CD14-positive monocyte (primary cell): ENCODE results near the gene RRBP1. TPM values are rescaled to one million over a fixed set of nuclear protein-coding genes. Genes with fewer than 3 reads are reported as not detected.
"Not testable (repeated sequence)": the region's sequence is repeated elsewhere in the genome, so short reads cannot be mapped to it uniquely, and the experiment has no call there.

Experiments
- DNase-seq, 3 donors: peaks; one replicate each; pipeline ENCODE4 v3.0.0-alpha.2; 2011 to 2022
- H2AFZ ChIP-seq: 2 replicates; pipeline ENCODE4 v1.6.0; 2012; ENCODE audit warnings: mild to moderate bottlenecking, low read depth, low read length, inconsistent platforms; ENCODE audit not compliant: insufficient read depth, poor library complexity, severe bottlenecking
- H3K27ac ChIP-seq, 2 donors: 1 replicate in 1 of 2; 2 replicates in 1 of 2; pipeline ENCODE4 v1.5.1; 2012 to 2013; ENCODE audit warnings: low read length in 2 of 2, control low read depth in 1 of 2, inconsistent platforms in 1 of 2, low read depth in 1 of 2, mild to moderate bottlenecking in 1 of 2
- H3K27me3 ChIP-seq, 2 donors: one replicate each; pipeline versions ENCODE4 v1.6.0 to v1.6.1; 2011 to 2013; ENCODE audit warnings: low read length in 2 of 2; ENCODE audit not compliant: control insufficient read depth in 2 of 2, insufficient read depth in 2 of 2
- H3K36me3 ChIP-seq, 2 donors: replicated peaks in 1 of 2; 1 replicate in 1 of 2; 2 replicates in 1 of 2; pipeline versions ENCODE4 v1.5.1 to v1.6.1; 2012 to 2013; ENCODE audit warnings: low read length in 2 of 2, control low read depth in 1 of 2, inconsistent platforms in 1 of 2, mild to moderate bottlenecking in 1 of 2; ENCODE audit not compliant: insufficient read depth in 2 of 2, control insufficient read depth in 1 of 2
- H3K4me1 ChIP-seq, 2 donors: 1 replicate in 1 of 2; 2 replicates in 1 of 2; pipeline versions ENCODE4 v1.5.1 to v1.6.1; 2012 to 2013; ENCODE audit warnings: low read length in 2 of 2, control low read depth in 1 of 2, inconsistent platforms in 1 of 2, mild to moderate bottlenecking in 1 of 2, moderate library complexity in 1 of 2; ENCODE audit not compliant: insufficient read depth in 2 of 2, control insufficient read depth in 1 of 2
- H3K4me2 ChIP-seq: replicated peaks from 2 replicates; pipeline ENCODE3; 2012; ENCODE audit warnings: low read length, moderate library complexity, mild to moderate bottlenecking; ENCODE audit not compliant: poor library complexity, severe bottlenecking; ENCODE audit errors: extremely low read depth
- H3K4me3 ChIP-seq, 3 experiments: fragments of 200-600 bp in 1 of 3; sonication (generic) in 1 of 3; replicated peaks in 1 of 3; 1 replicate in 2 of 3; 2 replicates in 1 of 3; pipeline ENCODE4 v1.5.1; 2011 to 2013; ENCODE audit warnings: low read length in 3 of 3, mild to moderate bottlenecking in 3 of 3, control low read depth in 2 of 3, low read depth in 2 of 3, inconsistent platforms in 1 of 3, moderate library complexity in 1 of 3
- H3K79me2 ChIP-seq: 2 replicates; pipeline ENCODE4 v1.6.0; 2012; ENCODE audit warnings: mild to moderate bottlenecking, control low read depth, inconsistent platforms, low read length, moderate library complexity; ENCODE audit not compliant: insufficient read depth
- H3K9ac ChIP-seq: 2 replicates; pipeline ENCODE4 v1.6.0; 2017; ENCODE audit warnings: low read length, mild to moderate bottlenecking; ENCODE audit not compliant: insufficient read depth, poor library complexity, severe bottlenecking
- H3K9me3 ChIP-seq, 2 donors: replicated peaks in 1 of 2; 1 replicate in 1 of 2; 2 replicates in 1 of 2; pipeline versions ENCODE4 v1.5.1 to v1.6.1; 2012 to 2013; ENCODE audit warnings: low read length in 2 of 2, control low read depth in 1 of 2; ENCODE audit not compliant: control insufficient read depth in 1 of 2, insufficient read depth in 1 of 2
- H4K20me1 ChIP-seq: 2 replicates; pipeline ENCODE4 v1.6.0; 2012; ENCODE audit warnings: mild to moderate bottlenecking, low read length, control low read depth, moderate library complexity; ENCODE audit not compliant: insufficient read depth
- H3K27ac Mint-ChIP-seq, 7 donors: one replicate each; pipeline ENCODE4 v1.8.0; 2020; ENCODE audit warnings: mild to moderate bottlenecking in 7 of 7, mixed read lengths in 7 of 7, moderate library complexity in 6 of 7, inconsistent platforms in 2 of 7
- H3K27me3 Mint-ChIP-seq, 3 donors: one replicate each; pipeline ENCODE4 v1.8.0; 2021 to 2022; ENCODE audit warnings: low read depth in 3 of 3, mild to moderate bottlenecking in 3 of 3, mixed read lengths in 3 of 3, moderate library complexity in 3 of 3, inconsistent platforms in 1 of 3
- H3K36me3 Mint-ChIP-seq, 2 donors: one replicate each; pipeline ENCODE4 v1.8.0; 2020; ENCODE audit warnings: mixed read lengths in 2 of 2, inconsistent platforms in 1 of 2, mild to moderate bottlenecking in 1 of 2
- H3K4me1 Mint-ChIP-seq: one replicate; pipeline ENCODE4 v1.8.0; 2020; ENCODE audit warnings: mild to moderate bottlenecking, mixed read lengths
- H3K4me3 Mint-ChIP-seq, 2 donors: one replicate each; pipeline ENCODE4 v1.8.0; 2020; ENCODE audit warnings: mild to moderate bottlenecking in 2 of 2, mixed read lengths in 2 of 2, moderate library complexity in 1 of 2
- H3K9me3 Mint-ChIP-seq, 7 donors: one replicate each; pipeline ENCODE4 v1.8.0; 2020 to 2022; ENCODE audit warnings: mixed read lengths in 7 of 7, mild to moderate bottlenecking in 6 of 7, moderate library complexity in 6 of 7, inconsistent platforms in 2 of 7
- WGBS: methylation state at CpG from one replicate; pipeline ENCODE4 v1.1.5; 2013; ENCODE audit warnings: missing lambda C conversion rate; ENCODE audit not compliant: insufficient coverage; 5-methylcytosine and 5-hydroxymethylcytosine counted together
- intact Hi-C, 2 donors: fragments of 100-400 bp; cut with micrococcal nuclease; formaldehyde crosslinking; loops; one replicate each; pipeline versions ENCODE4 v1.15.0 to v1.15.1; 2023
- polyA plus RNA-seq, 3 donors: library from polyadenylated mRNA; depleted of rRNA in 1 of 3; unstranded in 2 of 3; stranded (reverse) in 1 of 3; fragments of 300-500 nt in 2 of 3; fragments of >200 nt in 1 of 3; fragmentation: Illumina TruSeq in 2 of 3; gene quantifications; 1 replicate in 2 of 3; 2 replicates in 1 of 3; pipeline ENCODE4 v1.2.3, GENCODE V29; 2012 to 2021
- TF ChIP-seq, protein P1 (sequence below): fragments of 200-600 bp; IDR thresholded peaks from one replicate; pipeline ENCODE4 v1.8.0; 2022; ENCODE audit warnings: antibody characterized with exemption, mild to moderate bottlenecking

RRBP1 gene
- polyA plus RNA-seq, 3 donors: 4.7 to 22.2 (median 7.5) TPM

DNA sequence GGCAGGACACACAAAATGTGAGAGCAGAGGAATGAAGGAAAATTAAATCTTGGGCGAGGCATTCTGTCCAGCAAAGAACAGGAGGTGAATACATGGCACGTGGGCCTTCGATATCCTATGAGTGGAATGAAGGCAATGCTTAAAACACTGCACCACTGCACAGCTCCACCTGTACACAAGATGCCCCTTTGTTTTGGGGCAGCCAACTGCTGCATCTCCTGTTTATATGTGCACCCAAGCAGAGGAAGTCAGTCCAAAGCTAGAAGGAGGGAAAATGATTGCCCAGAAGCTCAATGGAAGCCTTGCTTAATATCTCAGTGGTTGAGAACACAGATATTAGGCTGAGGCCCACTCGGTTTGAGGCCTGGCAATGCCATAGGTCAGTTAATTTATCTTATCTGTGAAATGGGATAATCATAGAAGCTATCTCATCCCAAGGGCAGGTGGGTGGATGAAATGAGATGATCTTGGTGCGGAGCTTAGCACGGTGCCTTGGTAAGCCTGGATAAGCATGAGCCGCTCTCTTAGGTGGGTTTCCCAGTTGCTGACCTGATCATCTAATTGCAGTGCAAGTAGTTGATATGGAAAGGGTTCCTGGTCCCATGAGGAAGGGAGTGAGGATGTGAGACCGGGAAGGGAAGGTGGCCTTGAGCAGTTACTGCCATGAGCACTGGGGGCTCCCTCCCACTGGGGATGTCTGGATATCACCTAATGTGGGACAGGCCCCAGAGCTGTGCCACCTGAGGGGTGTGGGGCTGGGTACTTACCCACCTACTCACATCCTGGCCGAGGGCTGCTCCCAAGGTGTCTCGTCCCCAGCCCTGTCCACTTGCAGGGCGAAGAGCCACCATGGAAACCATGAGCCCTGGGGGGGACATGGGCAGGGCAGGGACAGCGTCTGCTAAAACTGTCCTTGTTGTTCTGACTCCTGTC lies 27.6 kb upstream of the RRBP1 start:
- Mint-ChIP-seq H3K36me3 (no peaks in the 10 kb centered on the region), H3K27ac (no peak overlapping the region), H3K9me3 (peaks cover 0 to 3% (median 0%) of the 10 kb centered on the region in 7 donors), H3K4me3 (no peak overlapping the region), H3K4me1 (no peaks in the 10 kb centered on the region), H3K27me3 (peaks cover 2 to 3% (median 2%) of the 10 kb centered on the region in 3 donors)
- Histone ChIP-seq H3K4me3 (no peak overlapping the region), H3K4me2 (no peak overlapping the region), H2AFZ (no peak overlapping the region), H3K27me3 (no peaks in the 10 kb centered on the region), H3K36me3 (no peaks in the 10 kb centered on the region), H4K20me1 (no peaks in the 10 kb centered on the region), H3K9ac (no peak overlapping the region), H3K9me3 (peaks cover 0 to 2% of the 10 kb centered on the region in 2 donors), H3K4me1 (no peaks in the 10 kb centered on the region), H3K27ac (no peak overlapping the region), H3K79me2 (no peaks in the 10 kb centered on the region)
- intact Hi-C loops: no loop called here
- 94% methylated on average over 5 of the region's 12 CpGs for WGBS
- DNase-seq: no peak
- TF ChIP-seq, protein P1, sequence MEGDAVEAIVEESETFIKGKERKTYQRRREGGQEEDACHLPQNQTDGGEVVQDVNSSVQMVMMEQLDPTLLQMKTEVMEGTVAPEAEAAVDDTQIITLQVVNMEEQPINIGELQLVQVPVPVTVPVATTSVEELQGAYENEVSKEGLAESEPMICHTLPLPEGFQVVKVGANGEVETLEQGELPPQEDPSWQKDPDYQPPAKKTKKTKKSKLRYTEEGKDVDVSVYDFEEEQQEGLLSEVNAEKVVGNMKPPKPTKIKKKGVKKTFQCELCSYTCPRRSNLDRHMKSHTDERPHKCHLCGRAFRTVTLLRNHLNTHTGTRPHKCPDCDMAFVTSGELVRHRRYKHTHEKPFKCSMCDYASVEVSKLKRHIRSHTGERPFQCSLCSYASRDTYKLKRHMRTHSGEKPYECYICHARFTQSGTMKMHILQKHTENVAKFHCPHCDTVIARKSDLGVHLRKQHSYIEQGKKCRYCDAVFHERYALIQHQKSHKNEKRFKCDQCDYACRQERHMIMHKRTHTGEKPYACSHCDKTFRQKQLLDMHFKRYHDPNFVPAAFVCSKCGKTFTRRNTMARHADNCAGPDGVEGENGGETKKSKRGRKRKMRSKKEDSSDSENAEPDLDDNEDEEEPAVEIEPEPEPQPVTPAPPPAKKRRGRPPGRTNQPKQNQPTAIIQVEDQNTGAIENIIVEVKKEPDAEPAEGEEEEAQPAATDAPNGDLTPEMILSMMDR: no peak

DNA sequence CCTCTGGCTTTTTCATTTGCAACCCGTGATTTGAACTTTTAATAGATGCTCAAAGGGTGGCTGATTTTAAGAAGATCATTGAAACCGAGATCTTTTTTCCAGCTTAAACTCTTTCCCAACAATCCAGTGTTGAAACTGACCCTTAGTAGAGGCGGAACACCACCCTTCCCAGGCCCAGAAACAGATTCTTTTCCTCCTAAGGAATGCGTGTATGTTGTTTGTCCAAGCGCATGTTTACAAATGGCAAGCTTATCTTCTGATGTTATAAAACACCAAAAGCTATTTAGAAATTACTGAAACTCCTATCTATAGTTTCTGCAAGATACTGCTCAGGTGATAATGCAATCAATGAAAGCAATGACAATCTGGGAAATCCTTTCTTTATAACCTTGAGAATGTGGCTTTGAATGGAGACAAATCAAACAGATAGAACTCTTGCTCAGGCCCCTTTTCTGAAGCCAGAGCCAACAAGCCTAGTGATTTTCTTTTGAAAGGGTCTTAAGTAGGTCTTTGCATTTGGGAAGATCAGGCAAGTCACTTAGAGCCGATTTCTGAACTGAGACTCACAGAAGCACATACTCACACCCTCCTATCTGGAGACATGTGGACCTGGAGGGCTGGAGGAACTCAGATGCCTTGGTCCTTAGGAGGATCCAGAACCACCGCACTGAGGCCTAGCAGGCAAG lies 26.8 kb upstream of the RRBP1 start:
- H3K79me2 ChIP-seq: no peaks in the 10 kb centered on the region
- Mint-ChIP-seq H3K9me3 (peaks cover 0 to 3% (median 0%) of the 10 kb centered on the region in 7 donors), H3K4me1 (no peaks in the 10 kb centered on the region), H3K27me3 (peaks cover 2 to 3% (median 2%) of the 10 kb centered on the region in 3 donors), H3K27ac (no peak overlapping the region), H3K4me3 (no peak overlapping the region), H3K36me3 (no peaks in the 10 kb centered on the region)
- no peaks in the 10 kb centered on the region for H3K4me1 ChIP-seq
- no peaks in the 10 kb centered on the region for H4K20me1 ChIP-seq
- H3K4me2 ChIP-seq: no peak overlapping the region
- H2AFZ ChIP-seq: no peak overlapping the region
- no peak for DNase-seq
- TF ChIP-seq, protein P1: no peak
- no peaks in the 10 kb centered on the region for H3K36me3 ChIP-seq
- peaks cover 0 to 2% of the 10 kb centered on the region in 2 donors for H3K9me3 ChIP-seq
- H3K27me3 ChIP-seq: no peaks in the 10 kb centered on the region
- no CpG with 5 or more reads among the region's 7 CpGs for WGBS
- H3K4me3 ChIP-seq: no peak overlapping the region
- H3K9ac ChIP-seq: no peak overlapping the region
- H3K27ac ChIP-seq: no peak overlapping the region
- intact Hi-C loops: no loop called here

DNA sequence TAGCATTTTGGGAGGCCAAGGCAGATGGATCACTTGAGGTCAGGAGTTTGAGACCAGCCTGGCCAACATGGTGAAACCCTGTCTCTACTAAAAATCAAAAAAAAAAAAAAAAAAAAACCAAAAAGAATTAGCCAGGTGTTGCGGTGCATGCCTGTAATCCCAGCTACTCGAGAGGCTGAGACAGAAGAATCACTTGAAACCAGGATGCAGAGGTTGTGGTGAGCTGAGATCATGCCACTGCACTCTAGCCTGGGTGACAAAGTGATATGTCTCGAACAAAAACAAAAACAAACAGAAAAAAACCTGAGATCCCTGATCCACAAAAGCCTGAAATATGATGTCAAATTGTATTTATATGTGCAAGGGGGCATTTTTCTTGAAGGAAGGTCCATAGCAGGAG lies 25.9 kb upstream of the RRBP1 start:
- H3K27ac ChIP-seq, H3K4me3 Mint-ChIP-seq, H3K4me2 ChIP-seq, H3K36me3 ChIP-seq, H2AFZ ChIP-seq, H3K9me3 Mint-ChIP-seq, H3K4me1 ChIP-seq, H3K9ac ChIP-seq, H3K27me3 ChIP-seq, H3K9me3 ChIP-seq, H4K20me1 ChIP-seq, H3K4me3 ChIP-seq, H3K27me3 Mint-ChIP-seq, H3K27ac Mint-ChIP-seq, DNase-seq, H3K36me3 Mint-ChIP-seq, H3K4me1 Mint-ChIP-seq, intact Hi-C loops, H3K79me2 ChIP-seq: not testable (repeated sequence)
- WGBS: 92% methylated on average over 2 of the region's 3 CpGs
